H1 (cell line): ENCODE results near the gene IL36A. TPM values are rescaled to one million over a fixed set of nuclear protein-coding genes. Genes with fewer than 3 reads are reported as not detected.
A peak's percentile ranks its signal among the peaks of the same experiment; 100 is the strongest.

Experiments used
- CTCF ChIA-PET: fragments of 300-600 bp; sonication (Branson Sonifier 250); formaldehyde crosslinking; loops from one replicate; lab custom pipeline; 2021; ENCODE audit not compliant: partially characterized antibody; lab: Charles Lee
- POLR2A ChIA-PET: fragments of 300-600 bp; sonication (Branson Sonifier 250); formaldehyde crosslinking; loops from one replicate; lab custom pipeline; 2021; ENCODE audit warnings: inconsistent platforms; ENCODE audit not compliant: partially characterized antibody; lab: Charles Lee
- DNase-seq, 2 experiments: peaks; one replicate each; pipeline versions ENCODE4 v3.0.0 to v3.0.0-alpha.2; 2010 to 2022; ENCODE audit warnings: low spot score in 2 of 2, low read depth in 1 of 2, mixed read lengths in 1 of 2
- FAIRE-seq: peaks from 2 replicates; lab custom pipeline; 2011; peaks lifted over from hg19 to GRCh38; lab: Jason Lieb, UNC
- H2AFZ ChIP-seq: 2 replicates; pipeline ENCODE4 v1.8.1; 2012; ENCODE audit warnings: low read length, inconsistent platforms
- H2AK5ac ChIP-seq: 2 replicates; pipeline ENCODE4 v1.6.1; 2013; ENCODE audit warnings: low read depth, low read length
- H2BK120ac ChIP-seq: replicated peaks from 2 replicates; pipeline ENCODE3; 2013; ENCODE audit warnings: low read depth, low read length, inconsistent platforms
- H2BK12ac ChIP-seq: 2 replicates; pipeline ENCODE4 v1.6.1; 2013; ENCODE audit warnings: low read depth, low read length
- H2BK15ac ChIP-seq: 2 replicates; pipeline ENCODE4 v1.6.1; 2013; ENCODE audit warnings: low read length
- H2BK20ac ChIP-seq: 2 replicates; pipeline ENCODE4 v1.6.1; 2013; ENCODE audit warnings: low read length
- H2BK5ac ChIP-seq: 2 replicates; pipeline ENCODE4 v1.6.1; 2013; ENCODE audit warnings: low read depth, low read length
- H3K14ac ChIP-seq: 2 replicates; pipeline ENCODE4 v1.6.1; 2013; ENCODE audit warnings: inconsistent platforms; ENCODE audit not compliant: insufficient read length
- H3K18ac ChIP-seq: 2 replicates; pipeline ENCODE4 v1.6.1; 2013; ENCODE audit warnings: low read length; ENCODE audit errors: extremely low read depth
- H3K23ac ChIP-seq: 2 replicates; pipeline ENCODE4 v1.6.1; 2013; ENCODE audit warnings: inconsistent platforms; ENCODE audit not compliant: insufficient read length
- H3K23me2 ChIP-seq: 2 replicates; pipeline ENCODE4 v1.6.1; 2013; ENCODE audit warnings: low read depth, low read length
- H3K27ac ChIP-seq: 2 replicates; pipeline ENCODE4 v1.6.1; 2011; ENCODE audit warnings: low read depth, low read length, inconsistent platforms
- H3K27me3 ChIP-seq, 4 experiments: replicated peaks in 1 of 4; 1 replicate in 1 of 4; 2 replicates in 3 of 4; pipeline versions ENCODE4 v1.6.1 to v1.8.1; 2011 to 2013; ENCODE audit warnings: low read length in 3 of 4, mild to moderate bottlenecking in 3 of 4, inconsistent platforms in 2 of 4, mixed read lengths in 2 of 4, moderate library complexity in 1 of 4; ENCODE audit not compliant: control insufficient read depth in 3 of 4, insufficient read depth in 3 of 4; ENCODE audit errors: extremely low read depth in 1 of 4
- H3K36me3 ChIP-seq, 4 experiments: 2 replicates each; pipeline versions ENCODE4 v1.6.1 to v1.8.1; 2011 to 2013; ENCODE audit warnings: mild to moderate bottlenecking in 4 of 4, low read length in 3 of 4, moderate library complexity in 2 of 4, control low read depth in 1 of 4, inconsistent platforms in 1 of 4; ENCODE audit not compliant: insufficient read depth in 4 of 4, control insufficient read depth in 2 of 4
- H3K4ac ChIP-seq: replicated peaks from 2 replicates; pipeline ENCODE3; 2013; ENCODE audit warnings: low read length, low read depth, mixed read lengths, inconsistent platforms; ENCODE audit not compliant: insufficient read length
- H3K4me1 ChIP-seq, 4 experiments: replicated peaks in 1 of 4; 1 replicate in 1 of 4; 2 replicates in 3 of 4; pipeline versions ENCODE4 v1.6.1 to v1.8.1; 2011 to 2013; ENCODE audit warnings: low read length in 3 of 4, inconsistent platforms in 2 of 4, mixed read lengths in 1 of 4; ENCODE audit not compliant: insufficient read depth in 4 of 4, control insufficient read depth in 3 of 4
- H3K4me2 ChIP-seq, 2 experiments: 2 replicates each; pipeline versions ENCODE4 v1.6.1 to v1.8.1; 2011 to 2013; ENCODE audit warnings: low read depth in 2 of 2, low read length in 2 of 2, control low read depth in 1 of 2, inconsistent platforms in 1 of 2, mild to moderate bottlenecking in 1 of 2; ENCODE audit not compliant: insufficient read depth in 1 of 2
- H3K4me3 ChIP-seq, 4 experiments: fragments of 200-600, 300-600 bp in 1 of 4; sonication (generic), shearing (Covaris generic), sonication (Bioruptor Twin) in 1 of 4; 2 replicates each; pipeline versions ENCODE4 v1.5.1 to v1.8.1; 2011 to 2016; ENCODE audit warnings: low read length in 4 of 4, low read depth in 3 of 4, control low read depth in 2 of 4, inconsistent platforms in 2 of 4, mild to moderate bottlenecking in 2 of 4, mixed read lengths in 1 of 4, moderate library complexity in 1 of 4; ENCODE audit not compliant: insufficient read depth in 2 of 4; ENCODE audit errors: extremely low read depth in 1 of 4
- H3K56ac ChIP-seq: replicated peaks from 2 replicates; pipeline ENCODE3; 2013; ENCODE audit warnings: low read depth, mild to moderate bottlenecking, mixed read lengths, low read length, inconsistent platforms; ENCODE audit not compliant: insufficient read length
- H3K79me1 ChIP-seq: 2 replicates; pipeline ENCODE4 v1.6.1; 2013; ENCODE audit warnings: low read depth, low read length, control low read depth
- H3K79me2 ChIP-seq, 2 experiments: 2 replicates each; pipeline versions ENCODE4 v1.6.1 to v1.8.1; 2012 to 2013; ENCODE audit warnings: low read length in 2 of 2, mild to moderate bottlenecking in 2 of 2, inconsistent platforms in 1 of 2; ENCODE audit not compliant: insufficient read depth in 2 of 2, control insufficient read depth in 1 of 2
- H3K9ac ChIP-seq, 4 experiments: replicated peaks in 1 of 4; 1 replicate in 1 of 4; 2 replicates in 3 of 4; pipeline versions ENCODE4 v1.6.1 to v1.8.1; 2011 to 2013; ENCODE audit warnings: low read depth in 3 of 4, low read length in 3 of 4, control low read depth in 2 of 4, mild to moderate bottlenecking in 2 of 4, moderate library complexity in 2 of 4, inconsistent platforms in 1 of 4; ENCODE audit errors: extremely low read depth in 1 of 4
- H3K9me3 ChIP-seq, 2 experiments: 2 replicates each; pipeline versions ENCODE4 v1.6.1 to v1.8.1; 2012 to 2013; ENCODE audit warnings: mild to moderate bottlenecking in 2 of 2, moderate library complexity in 2 of 2, control low read depth in 1 of 2, inconsistent platforms in 1 of 2, low read depth in 1 of 2, low read length in 1 of 2, mixed read lengths in 1 of 2; ENCODE audit not compliant: insufficient read depth in 2 of 2
- H4K20me1 ChIP-seq, 2 experiments: replicated peaks in 1 of 2; 2 replicates each; pipeline versions ENCODE3 to v1.8.1; 2011 to 2013; ENCODE audit warnings: inconsistent platforms in 2 of 2, low read length in 2 of 2, mild to moderate bottlenecking in 1 of 2; ENCODE audit not compliant: insufficient read depth in 2 of 2, control insufficient read depth in 1 of 2
- H4K5ac ChIP-seq: 2 replicates; pipeline ENCODE4 v1.6.1; 2013; ENCODE audit warnings: low read length, low read depth, mixed read lengths, inconsistent platforms; ENCODE audit not compliant: insufficient read length
- H4K8ac ChIP-seq: 2 replicates; pipeline ENCODE4 v1.8.0; 2013; ENCODE audit warnings: mild to moderate bottlenecking, moderate library complexity, low read length, inconsistent platforms; ENCODE audit not compliant: insufficient read depth; ENCODE audit errors: extremely low read depth
- H4K91ac ChIP-seq: replicated peaks from 2 replicates; pipeline ENCODE3; 2013; ENCODE audit warnings: low read length, mixed read lengths, inconsistent platforms; ENCODE audit not compliant: insufficient read length
- PHF8 ChIP-seq: fragments of 200-600 bp; sonication (generic); conservative IDR thresholded peaks from 2 replicates; pipeline ENCODE4 v1.7.1; 2012; ENCODE audit warnings: low read depth, mild to moderate bottlenecking, inconsistent platforms, low read length, moderate library complexity
- WGBS, 2 experiments: shearing (Covaris generic) in 1 of 2; methylation state at CpG; one replicate each; pipeline versions ENCODE4 v1.1.6 to v1.1.7; 2013 to 2015; ENCODE audit warnings: low lambda C conversion rate in 2 of 2, mixed read lengths in 2 of 2, inconsistent platforms in 1 of 2, low coverage in 1 of 2, missing lambda C conversion rate in 1 of 2; ENCODE audit not compliant: insufficient replicate concordance in 2 of 2, insufficient coverage in 1 of 2, insufficient read length in 1 of 2; ENCODE audit errors: extremely low coverage in 1 of 2, missing lambda C conversion rate in 1 of 2; 5-methylcytosine and 5-hydroxymethylcytosine counted together
- polyA plus RNA-seq, 7 experiments: library from polyadenylated mRNA; depleted of rRNA in 3 of 7; stranded (reverse) in 5 of 7; unstranded in 2 of 7; fragments of >200 nt in 5 of 7; fragments of 200-250 nt in 2 of 7; gene quantifications; 1 replicate in 5 of 7; 2 replicates in 1 of 7; 4 replicates in 1 of 7; pipeline versions ENCODE4 v1.2.1 to v1.2.3, GENCODE V29; 2011 to 2013; ENCODE audit warnings: missing spikeins in 2 of 7, mixed read lengths in 2 of 7
- total RNA-seq: library from RNA; stranded (reverse); fragmentation: NEBNext Ultra II Directional; extraction: Animal tissue kit (Norgen Biotek cat#: 25700); gene quantifications from 2 replicates; pipeline ENCODE4 v1.2.1, GENCODE V29; 2021

IL36A gene
- total and polyA plus RNA-seq, 2 of the 8 experiments (the other 6 are each of a cell fraction or from before 2014, with no cell fraction given): not detected

GRCh38 chr2:113036763-113037162 lies 31.5 kb downstream of the IL36A start:
- no peaks in the 10 kb centered on the region for H3K4me1 ChIP-seq
- H3K23ac ChIP-seq: no peak overlapping the region
- no peak overlapping the region for H2BK20ac ChIP-seq
- WGBS, 2 experiments: 91% methylated on average over 9 of the region's 9 CpGs; no CpG with 5 or more reads in 1 of the 2 experiments
- H3K9me3 ChIP-seq: no peaks in the 10 kb centered on the region
- H4K5ac ChIP-seq: no peak overlapping the region
- H2AFZ ChIP-seq: no peak overlapping the region
- H3K4ac ChIP-seq: no peak overlapping the region
- H3K18ac ChIP-seq: no peak overlapping the region
- H3K79me1 ChIP-seq: no peaks in the 10 kb centered on the region
- H3K79me2 ChIP-seq: no peaks in the 10 kb centered on the region
- H3K14ac ChIP-seq: no peak overlapping the region
- H4K8ac ChIP-seq: 0 out of 2 replicates have a peak overlapping the region, but pooled peaks have one; percentile 20
- CTCF ChIA-PET: interaction anchor here (1.0 to 1.5 kb wide), 2 partner anchors 43 to 354 kb away, joined by 3 read pairs; no protein-coding TSS in a partner anchor
- no peak overlapping the region for H2BK12ac ChIP-seq
- no peak overlapping the region for H3K27ac ChIP-seq
- no peak overlapping the region for H3K4me2 ChIP-seq
- H4K20me1 ChIP-seq: no peaks in the 10 kb centered on the region
- no peak overlapping the region for H2BK15ac ChIP-seq
- H2BK5ac ChIP-seq: no peak overlapping the region
- no peak overlapping the region for H3K4me3 ChIP-seq
- FAIRE-seq (no peak), DNase-seq (no peak)
- TF ChIP-seq PHF8: no peak
- no peaks in the 10 kb centered on the region; a peak in 1 of 7 replicates for H3K27me3 ChIP-seq
- H4K91ac ChIP-seq: no peak overlapping the region
- no peak overlapping the region for H2AK5ac ChIP-seq
- H3K23me2 ChIP-seq: no peaks in the 10 kb centered on the region
- H2BK120ac ChIP-seq: no peak overlapping the region
- H3K56ac ChIP-seq: no peak overlapping the region
- POLR2A ChIA-PET: no interaction called here
- no peak overlapping the region for H3K9ac ChIP-seq
- H3K36me3 ChIP-seq: no peaks in the 10 kb centered on the region
